Astrocyte (in vitro differentiated cells and primary cell): ENCODE data around the gene NBDY. TPM values are rescaled to one million over a fixed set of nuclear protein-coding genes. Genes with fewer than 3 reads are reported as not detected.
A peak's percentile ranks its signal among the peaks of the same experiment; 100 is the strongest.

Experiments
- DNase-seq: peaks from one replicate; pipeline ENCODE4 v3.0.0-alpha.2; 2010; ENCODE audit warnings: low read depth
- FAIRE-seq: peaks from 2 replicates; lab custom pipeline; 2011; peaks lifted over from hg19 to GRCh38; lab: Jason Lieb, UNC
- H2AFZ ChIP-seq: 2 replicates; pipeline ENCODE4 v1.6.0; 2012; ENCODE audit warnings: low read depth, low read length, inconsistent platforms
- H3K27ac ChIP-seq: 2 replicates; pipeline ENCODE4 v1.5.1; 2011; ENCODE audit warnings: low read depth, low read length, inconsistent platforms
- H3K27me3 ChIP-seq: 2 replicates; pipeline ENCODE4 v1.6.0; 2011; ENCODE audit warnings: low read length, inconsistent platforms; ENCODE audit not compliant: insufficient read depth
- H3K36me3 ChIP-seq: 2 replicates; pipeline ENCODE4 v1.5.1; 2011; ENCODE audit warnings: low read length, inconsistent platforms; ENCODE audit not compliant: insufficient read depth
- H3K4me1 ChIP-seq: 2 replicates; pipeline ENCODE4 v1.5.1; 2011; ENCODE audit warnings: low read length, inconsistent platforms; ENCODE audit not compliant: insufficient read depth
- H3K4me2 ChIP-seq: 2 replicates; pipeline ENCODE4 v1.6.0; 2012; ENCODE audit warnings: low read length, inconsistent platforms
- H3K4me3 ChIP-seq: 2 replicates; pipeline ENCODE4 v1.5.1; 2011; ENCODE audit warnings: low read depth, mild to moderate bottlenecking, low read length, inconsistent platforms; ENCODE audit not compliant: insufficient read depth
- H3K79me2 ChIP-seq: 2 replicates; pipeline ENCODE4 v1.6.0; 2012; ENCODE audit warnings: mild to moderate bottlenecking, low read length, inconsistent platforms; ENCODE audit not compliant: insufficient read depth
- H3K9ac ChIP-seq: 2 replicates; pipeline ENCODE4 v1.6.0; 2012; ENCODE audit warnings: mild to moderate bottlenecking, low read length, inconsistent platforms
- H3K9me3 ChIP-seq: 2 replicates; pipeline ENCODE4 v1.5.1; 2012; ENCODE audit warnings: low read depth, mild to moderate bottlenecking, low read length, inconsistent platforms; ENCODE audit not compliant: insufficient read depth
- H4K20me1 ChIP-seq: 2 replicates; pipeline ENCODE4 v1.6.0; 2012; ENCODE audit warnings: low read length, inconsistent platforms; ENCODE audit not compliant: insufficient read depth
- H3K27ac Mint-ChIP-seq: one replicate; pipeline ENCODE4 v1.8.0; 2021; ENCODE audit warnings: mild to moderate bottlenecking, mixed read lengths; ENCODE audit not compliant: unreplicated experiment
- H3K27me3 Mint-ChIP-seq: one replicate; pipeline ENCODE4 v1.8.0; 2021; ENCODE audit warnings: low read depth, mixed read lengths; ENCODE audit not compliant: unreplicated experiment
- H3K36me3 Mint-ChIP-seq: one replicate; pipeline ENCODE4 v1.8.0; 2021; ENCODE audit warnings: low read depth, mixed read lengths; ENCODE audit not compliant: unreplicated experiment
- H3K4me1 Mint-ChIP-seq: one replicate; pipeline ENCODE4 v1.8.0; 2021; ENCODE audit warnings: low read depth, mixed read lengths; ENCODE audit not compliant: unreplicated experiment
- H3K4me3 Mint-ChIP-seq: one replicate; pipeline ENCODE4 v1.8.0; 2021; ENCODE audit warnings: mild to moderate bottlenecking, moderate library complexity, mixed read lengths; ENCODE audit not compliant: unreplicated experiment
- H3K9me3 Mint-ChIP-seq: one replicate; pipeline ENCODE4 v1.8.0; 2021; ENCODE audit warnings: mild to moderate bottlenecking, mixed read lengths; ENCODE audit not compliant: unreplicated experiment
- EZH2 ChIP-seq: IDR thresholded peaks from 2 replicates; pipeline ENCODE4 v1.6.1; 2012; ENCODE audit warnings: mild to moderate bottlenecking, low read length, inconsistent platforms; ENCODE audit not compliant: insufficient read depth
- total RNA-seq: library from RNA; stranded (reverse); gene quantifications from 2 replicates; pipeline ENCODE4 v1.2.1, GENCODE V29; 2021
- TF ChIP-seq, protein P1 (sequence below): IDR thresholded peaks from 2 replicates; pipeline ENCODE4 v1.5.1; 2011; ENCODE audit warnings: low read depth, mild to moderate bottlenecking, inconsistent platforms, low read length, moderate library complexity; ENCODE audit not compliant: insufficient read depth

NBDY gene
- total RNA-seq, 1 donor from 2014 or later: 86.9 TPM

DNA sequence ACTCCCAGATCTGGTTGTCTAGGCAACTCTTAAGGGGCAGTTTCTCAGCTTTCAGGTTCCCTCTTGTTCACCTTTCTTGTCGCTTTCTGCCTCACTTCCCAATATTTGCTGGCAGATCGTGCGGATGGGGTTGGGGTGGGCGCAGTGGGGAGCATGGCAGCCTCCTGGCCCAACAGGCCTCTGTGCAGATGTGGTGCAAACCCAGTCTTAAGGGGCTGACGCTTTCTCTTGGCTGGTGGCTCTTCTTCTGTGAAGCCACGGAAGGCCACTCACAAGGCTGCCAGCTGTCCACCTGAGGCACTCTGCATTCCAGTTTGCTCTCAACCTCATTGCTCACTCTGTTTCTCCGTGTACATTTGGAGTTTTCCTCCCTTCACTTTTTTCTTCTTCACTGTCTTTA, 61.7 kb downstream of the NBDY start:
- Mint-ChIP-seq H3K9me3 (no peaks in the 10 kb centered on the region), H3K4me1 (no peaks in the 10 kb centered on the region)
- no peaks in the 10 kb centered on the region for H3K4me1 ChIP-seq

DNA sequence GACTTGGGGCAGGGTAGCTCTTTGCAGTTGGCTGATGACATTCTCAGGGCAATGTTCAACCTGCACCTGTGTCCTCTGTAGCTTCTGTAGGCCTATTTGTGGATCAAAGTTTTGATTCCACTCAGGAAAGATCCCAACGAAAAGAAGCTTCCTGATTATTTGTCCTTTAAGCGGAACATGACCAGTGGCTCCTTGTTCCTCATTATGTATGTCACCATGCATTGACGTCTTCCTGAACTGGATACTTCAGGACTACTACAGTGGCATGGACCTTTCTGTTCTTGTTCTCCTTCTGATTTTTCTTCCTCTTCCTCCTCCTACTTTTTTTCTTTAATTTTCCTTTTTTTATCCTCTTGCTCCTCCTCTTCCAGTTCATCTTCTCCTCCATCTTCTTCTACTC, 62.4 kb downstream of the NBDY start:
- Histone ChIP-seq H3K4me3 (no peak overlapping the region), H3K27ac (no peak overlapping the region), H3K36me3 (no peaks in the 10 kb centered on the region), H3K9ac (no peak overlapping the region), H3K4me2 (no peak overlapping the region), H4K20me1 (peaks cover 7% of the 10 kb centered on the region), H3K9me3 (no peaks in the 10 kb centered on the region), H3K4me1 (no peaks in the 10 kb centered on the region), H3K27me3 (no peaks in the 10 kb centered on the region), H3K79me2 (no peaks in the 10 kb centered on the region), H2AFZ (no peak overlapping the region)
- no peak for DNase-seq
- peak; percentile 90 for FAIRE-seq
- Mint-ChIP-seq H3K27ac (no peak overlapping the region), H3K36me3 (peaks cover 4% of the 10 kb centered on the region), H3K4me3 (no peak overlapping the region), H3K4me1 (no peaks in the 10 kb centered on the region), H3K9me3 (no peaks in the 10 kb centered on the region), H3K27me3 (no peaks in the 10 kb centered on the region)
- TF ChIP-seq, protein P1, sequence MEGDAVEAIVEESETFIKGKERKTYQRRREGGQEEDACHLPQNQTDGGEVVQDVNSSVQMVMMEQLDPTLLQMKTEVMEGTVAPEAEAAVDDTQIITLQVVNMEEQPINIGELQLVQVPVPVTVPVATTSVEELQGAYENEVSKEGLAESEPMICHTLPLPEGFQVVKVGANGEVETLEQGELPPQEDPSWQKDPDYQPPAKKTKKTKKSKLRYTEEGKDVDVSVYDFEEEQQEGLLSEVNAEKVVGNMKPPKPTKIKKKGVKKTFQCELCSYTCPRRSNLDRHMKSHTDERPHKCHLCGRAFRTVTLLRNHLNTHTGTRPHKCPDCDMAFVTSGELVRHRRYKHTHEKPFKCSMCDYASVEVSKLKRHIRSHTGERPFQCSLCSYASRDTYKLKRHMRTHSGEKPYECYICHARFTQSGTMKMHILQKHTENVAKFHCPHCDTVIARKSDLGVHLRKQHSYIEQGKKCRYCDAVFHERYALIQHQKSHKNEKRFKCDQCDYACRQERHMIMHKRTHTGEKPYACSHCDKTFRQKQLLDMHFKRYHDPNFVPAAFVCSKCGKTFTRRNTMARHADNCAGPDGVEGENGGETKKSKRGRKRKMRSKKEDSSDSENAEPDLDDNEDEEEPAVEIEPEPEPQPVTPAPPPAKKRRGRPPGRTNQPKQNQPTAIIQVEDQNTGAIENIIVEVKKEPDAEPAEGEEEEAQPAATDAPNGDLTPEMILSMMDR: no peak
- no peak for TF ChIP-seq EZH2

More for the DNA sequence above, 61.7 kb downstream of the NBDY start:
- DNase-seq (no peak), FAIRE-seq (peak; percentile 9)
- no peaks in the 10 kb centered on the region for H3K9me3 ChIP-seq
- no peak overlapping the region for H3K9ac ChIP-seq
- H3K36me3 Mint-ChIP-seq: peaks cover 4% of the 10 kb centered on the region
- H4K20me1 ChIP-seq: peaks cover 4% of the 10 kb centered on the region
- H2AFZ ChIP-seq: no peak overlapping the region
- H3K27me3 Mint-ChIP-seq: no peaks in the 10 kb centered on the region
- TF ChIP-seq, protein P1: no peak
- TF ChIP-seq EZH2: no peak
- no peak overlapping the region for H3K4me2 ChIP-seq
- H3K36me3 ChIP-seq: no peaks in the 10 kb centered on the region
- H3K27ac ChIP-seq: no peak overlapping the region
- H3K4me3 ChIP-seq: no peak overlapping the region
- no peak overlapping the region for H3K4me3 Mint-ChIP-seq
- no peak overlapping the region for H3K27ac Mint-ChIP-seq
- H3K79me2 ChIP-seq: no peaks in the 10 kb centered on the region
- no peaks in the 10 kb centered on the region for H3K27me3 ChIP-seq

DNA sequence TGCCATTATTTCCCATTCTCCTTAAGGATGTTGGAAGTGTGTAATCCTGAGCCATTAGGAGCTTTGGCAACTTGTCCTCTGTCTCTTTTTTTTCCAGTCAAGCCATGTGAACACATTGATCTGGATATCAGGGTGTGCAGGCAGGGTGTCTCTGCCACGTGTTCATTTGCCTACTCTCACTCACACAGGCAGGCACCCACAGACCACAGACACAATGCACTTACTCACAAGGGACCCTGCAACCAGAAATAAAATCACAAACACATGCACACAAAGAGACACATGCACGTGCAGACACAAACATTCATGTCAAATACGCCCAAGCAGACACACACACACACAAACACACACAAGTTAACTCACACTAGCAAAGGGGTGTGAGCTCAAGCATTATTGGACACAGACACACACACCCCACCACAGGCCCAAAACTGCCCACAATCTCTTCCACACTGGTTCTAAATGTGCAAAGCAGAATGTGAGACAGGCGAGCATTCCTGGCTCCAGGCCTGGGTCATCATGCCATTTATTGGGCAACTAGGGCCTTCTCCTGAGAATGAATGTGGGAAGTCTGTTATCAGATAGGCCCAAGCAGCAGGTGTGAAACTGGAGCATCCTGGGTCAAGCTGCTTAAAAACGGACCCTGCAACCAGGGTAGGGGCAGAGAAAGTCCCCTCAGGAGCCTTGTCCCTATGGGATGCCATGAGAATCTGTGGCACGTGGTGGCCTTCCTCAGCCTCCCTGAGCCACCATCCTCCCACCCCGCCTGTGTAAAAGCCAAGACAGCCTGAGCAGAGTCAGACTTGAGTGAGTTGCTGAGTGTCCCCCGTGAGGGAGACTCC, 63.4 kb downstream of the NBDY start:
- Histone ChIP-seq H3K27ac (no peak overlapping the region), H3K4me2 (no peak overlapping the region), H2AFZ (no peak overlapping the region), H3K9me3 (no peaks in the 10 kb centered on the region), H3K79me2 (no peaks in the 10 kb centered on the region), H4K20me1 (peaks cover 13% of the 10 kb centered on the region), H3K4me3 (no peak overlapping the region), H3K36me3 (no peaks in the 10 kb centered on the region), H3K9ac (no peak overlapping the region), H3K27me3 (no peaks in the 10 kb centered on the region), H3K4me1 (no peaks in the 10 kb centered on the region)
- Mint-ChIP-seq H3K36me3 (peaks cover 4% of the 10 kb centered on the region), H3K4me3 (no peak overlapping the region), H3K9me3 (no peaks in the 10 kb centered on the region), H3K27ac (no peak overlapping the region), H3K4me1 (no peaks in the 10 kb centered on the region), H3K27me3 (no peaks in the 10 kb centered on the region)
- DNase-seq (no peak), FAIRE-seq (peak; percentile 84)
- TF ChIP-seq, protein P1: no peak
- TF ChIP-seq EZH2: no peak
